Endometrial microvascular endothelial cells (primary cell): ENCODE data around the gene PLBD2. TPM values are rescaled to one million over a fixed set of nuclear protein-coding genes. Genes with fewer than 3 reads are reported as not detected.

Experiments
- in situ Hi-C: cut with HindIII; loops from 2 replicates; pipeline ENCODE4 v1.10.0; 2017; ENCODE audit warnings: low sequenced_read_pairs, low pct_unique_long_range_greater_than_20kb; ENCODE audit errors: inconsistent ontology term
- total RNA-seq: library from RNA; depleted of rRNA; stranded (reverse); fragments of >200 nt; gene quantifications from one replicate; pipeline ENCODE4 v1.2.3, GENCODE V29; 2015; ENCODE audit errors: inconsistent ontology term

PLBD2 gene, protein sequence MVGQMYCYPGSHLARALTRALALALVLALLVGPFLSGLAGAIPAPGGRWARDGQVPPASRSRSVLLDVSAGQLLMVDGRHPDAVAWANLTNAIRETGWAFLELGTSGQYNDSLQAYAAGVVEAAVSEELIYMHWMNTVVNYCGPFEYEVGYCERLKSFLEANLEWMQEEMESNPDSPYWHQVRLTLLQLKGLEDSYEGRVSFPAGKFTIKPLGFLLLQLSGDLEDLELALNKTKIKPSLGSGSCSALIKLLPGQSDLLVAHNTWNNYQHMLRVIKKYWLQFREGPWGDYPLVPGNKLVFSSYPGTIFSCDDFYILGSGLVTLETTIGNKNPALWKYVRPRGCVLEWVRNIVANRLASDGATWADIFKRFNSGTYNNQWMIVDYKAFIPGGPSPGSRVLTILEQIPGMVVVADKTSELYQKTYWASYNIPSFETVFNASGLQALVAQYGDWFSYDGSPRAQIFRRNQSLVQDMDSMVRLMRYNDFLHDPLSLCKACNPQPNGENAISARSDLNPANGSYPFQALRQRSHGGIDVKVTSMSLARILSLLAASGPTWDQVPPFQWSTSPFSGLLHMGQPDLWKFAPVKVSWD
- total RNA-seq, result 53.3 TPM

DNA sequence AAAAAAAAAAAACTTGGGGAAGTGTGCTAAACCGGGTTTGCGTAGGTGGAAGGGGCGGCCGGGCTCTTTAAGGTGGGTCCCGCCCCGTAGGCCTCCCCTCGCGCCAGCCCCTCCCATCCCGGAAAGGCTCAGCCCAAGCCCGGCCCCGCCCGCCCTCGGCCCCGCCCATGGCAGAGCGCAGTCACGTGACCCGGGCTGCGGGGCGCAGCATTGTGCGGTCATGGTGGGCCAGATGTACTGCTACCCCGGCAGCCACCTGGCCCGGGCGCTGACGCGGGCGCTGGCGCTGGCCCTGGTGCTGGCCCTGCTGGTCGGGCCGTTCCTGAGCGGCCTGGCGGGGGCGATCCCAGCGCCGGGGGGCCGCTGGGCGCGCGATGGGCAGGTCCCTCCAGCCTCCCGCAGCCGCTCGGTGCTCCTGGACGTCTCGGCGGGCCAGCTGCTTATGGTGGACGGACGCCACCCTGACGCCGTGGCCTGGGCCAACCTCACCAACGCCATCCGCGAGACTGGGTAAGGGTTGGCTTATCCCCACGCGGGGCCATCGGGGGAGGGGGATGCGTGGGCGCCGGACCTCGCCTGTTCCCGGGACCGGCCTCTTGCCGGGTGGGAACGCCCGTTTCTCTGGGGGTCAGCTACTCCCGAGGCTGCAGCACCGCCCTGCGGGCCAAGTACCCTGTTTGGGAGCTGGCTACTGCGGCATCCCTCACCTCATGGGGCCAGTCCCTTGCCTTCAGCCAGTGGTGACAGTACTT, at the start of gene PLBD2:
PLBD2 (plus strand) TSS at position 207 of the 752 bp plus-strand sequence; CDS start at position 221, 14 bp downstream.
- in situ Hi-C loops, result no loop called here

DNA sequence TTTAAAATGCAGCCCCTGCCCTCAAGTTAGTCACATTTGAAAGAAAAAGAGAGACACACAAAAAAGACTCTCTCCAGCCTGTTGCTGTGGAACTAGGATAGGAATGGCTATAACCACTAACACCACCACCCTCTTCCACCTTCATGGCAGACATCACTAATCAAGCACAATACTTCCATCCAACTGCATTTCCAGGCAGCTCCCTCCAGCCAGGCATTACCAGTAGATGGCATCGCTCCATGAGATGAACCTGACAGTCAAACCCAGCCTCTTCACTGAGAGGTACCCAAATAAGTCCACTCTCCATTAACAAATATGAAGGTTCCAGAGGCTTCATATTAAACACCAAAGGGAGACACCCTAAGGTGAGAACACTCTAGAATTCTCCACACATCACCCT, 47.9 kb upstream of the PLBD2 start:
- in situ Hi-C loops, result no loop called here

DNA sequence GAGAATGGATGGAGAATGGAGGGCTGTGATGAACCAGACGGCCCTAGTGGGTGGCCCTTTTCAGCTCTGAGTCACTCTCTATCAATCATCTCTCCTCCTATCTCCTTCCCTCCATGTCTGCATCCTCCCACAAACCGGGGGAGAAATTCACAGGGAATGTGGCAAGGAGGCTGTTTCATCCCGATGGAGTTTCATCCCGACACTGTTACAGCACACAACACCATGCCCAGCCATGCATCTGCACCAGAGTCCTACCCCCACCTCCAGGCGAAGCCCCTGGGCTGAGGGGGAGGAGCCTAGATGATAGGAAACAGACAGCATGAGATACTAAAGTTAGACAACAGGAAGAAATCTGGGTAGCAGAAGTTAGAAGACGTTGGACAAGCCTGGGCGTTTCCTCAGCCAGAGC, 44.3 kb upstream of the PLBD2 start:
- in situ Hi-C loops, result no loop called here

DNA sequence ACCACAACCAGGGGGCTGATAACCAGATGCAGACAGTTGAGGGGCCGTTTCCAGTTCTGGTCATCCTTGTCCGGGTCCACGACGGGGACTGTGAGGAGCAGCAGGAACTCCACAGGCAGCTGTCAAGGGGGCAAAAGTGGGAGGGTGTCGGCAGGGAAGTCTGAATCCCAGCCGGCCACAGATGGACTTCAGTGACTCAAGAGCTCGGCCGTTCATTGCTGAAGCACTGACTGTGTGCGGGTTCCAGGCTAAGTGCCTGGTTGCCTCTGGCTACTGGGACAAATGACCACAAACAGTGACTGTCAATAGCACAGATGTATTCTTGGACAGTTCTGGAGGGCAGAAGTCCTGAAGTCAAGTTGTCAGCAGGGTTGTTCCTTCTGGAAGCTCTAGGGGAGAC, 43.0 kb upstream of the PLBD2 start:
- in situ Hi-C loops, result no loop called here

DNA sequence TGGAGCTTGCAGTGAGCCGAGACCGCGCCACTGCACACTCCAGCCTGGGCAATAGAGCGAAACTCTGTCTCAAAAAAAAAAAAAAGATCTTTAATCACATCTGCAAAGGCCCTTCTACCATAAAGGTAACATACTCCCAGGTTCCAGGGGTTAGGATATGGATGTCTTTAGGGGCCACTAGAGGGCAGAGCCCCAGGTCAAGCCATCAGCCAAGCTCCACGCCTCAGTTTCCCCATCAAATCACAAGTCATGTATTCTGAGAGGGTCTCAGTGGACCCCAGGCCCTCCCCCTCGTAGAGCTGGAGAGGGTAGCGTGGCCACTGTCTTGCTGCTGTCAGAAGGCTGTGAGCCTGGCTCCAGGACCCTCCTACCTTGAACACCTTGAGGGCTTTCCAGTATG, 42.2 kb upstream of the PLBD2 start:
- in situ Hi-C loops, result no loop called here

DNA sequence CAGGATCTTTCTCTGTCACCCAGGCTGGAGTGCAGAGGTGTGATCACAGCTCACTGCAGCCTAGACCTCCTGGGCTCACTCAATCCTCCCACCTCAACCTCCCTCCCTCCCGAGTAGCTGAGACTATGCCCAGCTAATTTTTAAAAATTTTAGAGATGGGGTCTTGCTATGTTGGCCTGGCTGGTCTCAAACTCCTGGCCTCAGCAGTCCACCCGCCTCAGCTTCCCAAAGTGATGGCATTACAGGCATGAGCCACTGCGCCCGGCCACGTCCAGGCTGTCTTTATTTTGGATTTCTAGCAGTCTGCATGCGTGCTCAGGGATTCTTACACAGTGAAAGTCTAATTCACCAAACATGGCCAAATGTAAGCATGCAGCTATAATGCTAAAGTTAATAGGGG, 41.3 kb upstream of the PLBD2 start:
- in situ Hi-C loops, result no loop called here

DNA sequence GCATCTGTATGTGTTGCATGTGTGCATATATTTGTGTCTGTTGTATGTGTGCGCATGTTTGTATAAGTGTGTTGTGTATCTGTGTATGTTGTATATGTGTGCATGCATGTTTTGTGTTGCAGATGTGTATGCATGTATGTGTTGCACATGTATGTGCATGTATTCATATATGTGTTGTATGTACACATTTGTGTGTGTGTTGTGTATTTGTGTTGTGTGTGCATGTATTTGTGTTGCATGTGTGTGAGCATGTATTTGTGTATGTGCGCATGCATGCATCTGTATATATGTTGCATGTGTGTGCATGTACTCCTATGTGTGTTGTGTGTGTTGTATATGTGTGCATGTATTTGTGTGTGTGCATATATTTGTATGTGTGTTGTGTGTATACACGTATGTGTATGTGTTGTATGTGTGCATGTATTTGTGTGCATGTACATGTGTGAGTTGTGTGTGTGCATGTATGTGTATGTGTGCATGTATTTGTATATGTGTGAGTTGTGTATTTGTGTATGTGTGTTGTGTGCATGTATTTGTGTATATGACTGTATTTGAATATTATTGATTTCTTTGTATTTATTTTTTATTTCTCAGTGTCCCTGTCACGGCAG, 40.2 kb upstream of the PLBD2 start:
- in situ Hi-C loops, result no loop called here

DNA sequence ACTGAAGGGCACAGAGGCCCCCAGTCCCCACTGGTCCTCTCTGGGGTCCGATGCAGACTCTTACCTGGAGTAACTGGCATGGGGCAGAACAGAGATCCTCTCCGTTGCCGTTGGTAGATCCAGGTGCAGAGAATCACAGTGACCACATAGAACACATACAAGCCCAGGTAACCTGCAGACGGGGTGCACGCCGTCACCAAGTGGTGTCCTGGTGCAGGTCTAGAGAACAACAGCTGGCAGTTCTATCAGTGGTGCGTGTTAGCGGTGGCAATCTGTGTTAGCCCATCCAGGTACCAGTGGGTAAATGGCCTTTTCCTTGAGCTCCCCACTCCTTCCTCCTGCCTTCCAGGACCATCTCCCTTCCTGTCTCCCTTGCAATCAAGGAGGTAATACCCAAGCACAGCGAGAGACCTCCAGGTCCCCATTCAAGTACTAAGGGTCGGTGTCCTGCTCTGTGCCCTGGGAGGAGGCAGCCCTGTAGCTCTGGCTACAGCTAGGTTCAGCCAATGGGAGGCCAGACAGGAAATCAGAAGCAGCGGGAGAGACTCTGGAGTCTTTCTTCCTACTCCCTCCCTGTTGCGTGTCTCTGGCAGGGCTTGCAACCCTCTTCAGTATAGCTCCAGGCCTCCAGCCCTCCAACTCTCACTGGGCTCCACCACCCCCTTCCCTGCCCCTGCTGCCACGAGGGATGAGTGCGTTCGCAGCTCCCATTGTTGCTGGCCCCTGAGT, 39.3 kb upstream of the PLBD2 start:
- in situ Hi-C loops, result no loop called here

DNA sequence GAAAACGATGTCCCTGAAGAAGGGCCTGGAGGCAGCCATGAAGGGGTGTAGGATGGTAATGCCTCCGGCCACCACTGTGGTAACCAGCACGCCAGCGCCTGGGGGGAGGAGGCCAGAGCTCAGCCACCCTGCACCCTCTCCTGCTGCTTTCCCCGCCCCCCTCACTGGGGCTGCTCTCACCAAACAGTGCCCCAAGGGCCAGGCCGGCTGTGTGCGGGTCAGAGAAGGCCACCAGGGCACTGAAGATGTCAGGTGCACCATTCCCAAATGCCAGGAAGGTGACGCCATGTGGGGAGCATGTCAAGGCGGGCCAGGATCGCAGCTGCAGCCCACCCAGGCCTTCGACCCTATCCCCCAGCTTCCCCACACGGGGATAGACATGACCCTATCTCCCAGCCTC, 38.0 kb upstream of the PLBD2 start:
- in situ Hi-C loops, result no loop called here

DNA sequence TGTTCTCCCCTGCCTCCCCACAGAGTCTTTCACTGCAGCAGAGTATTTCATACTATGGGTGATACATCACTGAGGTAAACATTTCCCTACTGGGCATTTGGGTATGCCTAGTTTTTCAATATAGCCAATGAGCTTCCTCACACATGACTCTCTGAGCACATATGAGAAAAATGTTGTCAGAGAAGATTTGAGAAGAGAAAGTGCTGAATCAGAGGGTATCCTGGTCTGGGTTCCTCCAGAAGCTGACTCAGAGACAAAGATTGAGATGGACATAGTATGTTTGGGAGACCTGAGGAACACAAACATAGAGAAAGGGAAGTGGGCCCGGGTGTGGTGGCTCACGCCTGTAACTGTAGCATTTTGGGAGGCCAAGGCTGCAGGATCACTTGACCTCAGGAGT, 36.0 kb upstream of the PLBD2 start:
- in situ Hi-C loops, result no loop called here

DNA sequence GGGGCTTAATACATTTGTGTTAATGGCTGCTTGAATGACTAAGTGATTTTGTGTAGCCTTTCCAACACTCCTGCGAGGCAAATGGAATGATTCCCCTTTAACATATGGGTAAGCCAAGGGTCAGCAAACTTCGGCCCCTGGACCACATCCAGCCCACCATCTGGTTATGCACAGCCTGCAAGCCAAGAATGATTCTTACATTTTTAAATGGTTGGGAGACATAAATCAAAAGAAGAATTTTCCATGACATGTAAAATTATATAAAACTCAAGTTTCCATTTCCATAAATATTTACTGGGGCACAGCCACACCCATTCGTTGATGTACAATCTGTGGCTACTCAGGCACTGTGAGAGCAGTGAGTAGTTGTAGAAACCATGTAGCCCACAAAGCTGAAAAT, 32.5 kb upstream of the PLBD2 start:
- in situ Hi-C loops, result no loop called here

DNA sequence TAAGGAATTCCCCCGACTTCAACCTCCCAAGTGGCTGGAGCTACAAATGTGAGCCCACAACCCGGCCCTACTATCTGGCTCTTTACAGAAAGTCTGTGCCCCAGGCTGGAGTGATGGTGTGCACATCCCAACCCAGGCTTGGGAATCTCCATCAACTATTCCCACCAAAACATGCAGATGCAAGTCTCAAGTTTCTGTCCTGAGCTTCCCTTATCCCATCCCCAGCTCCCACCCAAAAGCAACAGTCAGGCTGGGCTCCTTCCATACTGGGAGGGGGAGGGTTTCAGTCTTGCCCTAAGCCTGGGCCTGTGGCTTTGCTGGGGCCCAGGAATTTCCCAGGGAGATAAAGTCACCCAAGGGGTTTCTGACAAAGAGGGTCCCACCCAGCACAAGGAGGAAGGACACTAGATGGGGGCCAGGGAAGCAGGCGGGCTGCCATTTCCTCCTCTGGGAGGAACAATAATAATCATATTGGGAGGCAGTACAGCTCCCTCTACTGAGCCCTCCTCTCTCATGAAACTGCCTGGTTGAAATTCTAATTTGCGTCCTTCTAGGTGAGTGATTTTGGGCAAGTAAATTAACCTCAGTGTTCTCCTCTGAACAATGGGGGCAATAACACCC, 31.5 kb upstream of the PLBD2 start:
- in situ Hi-C loops, result no loop called here

DNA sequence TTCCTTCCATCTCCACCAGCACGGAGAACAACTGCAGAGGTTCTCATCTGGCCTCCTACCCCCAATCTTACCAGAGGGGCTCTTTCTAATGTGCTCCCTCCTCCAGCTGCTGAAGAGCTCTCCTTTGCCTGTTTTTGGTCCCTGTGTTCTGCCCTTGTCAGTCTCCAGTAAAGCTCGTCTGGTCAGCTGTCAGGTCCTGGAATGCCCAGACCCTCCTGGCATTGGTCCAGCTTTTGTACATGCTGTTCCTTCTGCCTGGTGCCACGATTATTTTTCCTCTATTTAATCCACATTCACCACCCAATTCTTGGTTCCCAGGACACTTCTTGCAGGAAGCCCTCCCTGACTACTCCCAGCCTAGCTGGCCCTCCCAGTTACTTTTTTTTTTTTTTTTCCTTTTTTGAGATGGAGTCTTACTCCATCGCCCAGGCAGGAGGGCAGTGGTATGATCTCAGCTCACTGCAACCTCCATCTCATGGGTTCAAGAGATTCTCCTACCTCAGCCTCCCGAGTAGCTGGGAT, 30.0 kb upstream of the PLBD2 start:
- in situ Hi-C loops, result no loop called here

DNA sequence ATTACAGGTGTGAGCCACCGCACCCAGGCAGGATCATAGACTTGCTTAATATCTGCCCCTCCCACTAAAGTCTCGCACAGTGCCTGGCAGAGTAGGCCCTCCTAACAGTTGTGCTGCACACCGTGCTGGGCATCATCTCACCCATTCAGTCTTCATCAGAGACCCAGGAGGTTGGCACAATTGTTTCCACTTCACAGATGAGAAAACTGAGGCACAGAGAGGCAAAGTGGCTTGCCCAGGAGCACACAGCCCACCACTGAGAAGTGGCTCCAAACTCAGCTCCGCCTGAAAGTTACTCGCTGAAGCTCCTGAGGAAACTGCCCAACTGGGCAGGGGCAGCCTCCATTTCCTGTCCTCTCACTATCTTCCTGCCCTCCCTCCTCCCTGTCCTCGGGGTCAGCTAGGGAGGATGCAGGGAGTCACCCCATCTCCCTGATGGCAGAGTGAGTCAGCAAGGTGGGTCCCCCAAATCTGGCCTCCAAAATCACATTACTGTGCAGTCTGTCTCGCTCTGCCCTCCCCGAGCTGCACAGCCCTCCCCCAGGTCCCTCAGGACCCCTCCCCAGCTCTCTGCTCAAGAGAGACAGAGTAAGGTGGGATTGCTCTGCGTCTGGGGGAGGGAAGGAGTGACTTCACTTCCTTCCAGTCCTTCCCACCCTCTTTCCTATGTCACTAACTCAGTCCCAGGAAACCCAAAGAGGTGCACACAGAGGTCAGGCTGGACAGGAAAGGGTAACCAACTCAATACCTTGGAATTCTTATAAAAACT, 29.2 kb upstream of the PLBD2 start:
- in situ Hi-C loops, result no loop called here

DNA sequence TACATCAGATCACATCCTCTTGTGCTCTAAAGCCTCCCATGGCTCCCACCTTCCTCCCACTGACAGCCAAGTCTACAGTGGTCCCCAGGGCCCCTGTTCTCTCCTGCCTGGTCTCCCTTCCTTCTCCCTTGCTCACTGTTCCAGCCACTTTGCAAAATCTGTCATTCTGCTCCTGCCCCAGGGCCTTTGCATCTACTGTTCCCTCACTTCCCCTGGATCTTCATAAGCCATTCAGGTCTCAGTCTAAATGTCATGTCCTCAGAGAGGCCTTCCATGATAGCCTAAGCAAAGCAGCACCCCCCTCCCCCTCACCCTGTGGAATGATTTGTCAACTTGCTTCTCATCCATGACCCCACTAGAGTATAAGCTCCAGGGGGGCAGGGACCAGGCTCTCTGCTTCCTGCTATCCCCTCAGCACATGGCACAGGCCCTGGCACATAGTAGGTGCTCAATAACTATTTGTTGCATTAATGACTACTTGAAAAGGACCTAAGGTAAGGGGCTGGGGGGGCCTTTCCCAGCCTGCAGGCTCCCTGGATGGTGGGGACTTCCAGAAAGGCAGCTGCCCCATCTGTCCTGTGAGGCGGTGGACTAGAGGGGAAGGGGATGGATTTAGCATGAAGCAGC, 28.5 kb upstream of the PLBD2 start:
- in situ Hi-C loops, result no loop called here

DNA sequence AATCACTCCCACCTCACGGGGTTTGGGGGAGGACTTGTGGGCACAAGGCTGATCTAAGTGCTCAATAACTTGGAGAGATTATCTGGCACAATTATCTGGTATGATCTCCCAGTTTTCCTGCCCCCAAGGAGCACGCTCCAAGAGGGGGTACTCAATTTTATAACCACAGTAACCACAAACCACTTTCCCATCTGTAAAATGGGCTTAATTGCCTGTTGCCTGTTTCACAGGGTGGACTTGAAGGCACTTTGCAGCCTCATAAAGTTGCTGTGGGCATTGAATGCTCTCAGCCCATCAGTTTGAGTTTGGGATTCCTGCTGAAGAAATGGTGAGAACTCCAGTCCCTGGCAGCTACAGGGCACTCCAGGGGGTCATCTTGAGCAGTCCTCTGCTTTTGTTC, 27.9 kb upstream of the PLBD2 start:
- in situ Hi-C loops, result no loop called here

DNA sequence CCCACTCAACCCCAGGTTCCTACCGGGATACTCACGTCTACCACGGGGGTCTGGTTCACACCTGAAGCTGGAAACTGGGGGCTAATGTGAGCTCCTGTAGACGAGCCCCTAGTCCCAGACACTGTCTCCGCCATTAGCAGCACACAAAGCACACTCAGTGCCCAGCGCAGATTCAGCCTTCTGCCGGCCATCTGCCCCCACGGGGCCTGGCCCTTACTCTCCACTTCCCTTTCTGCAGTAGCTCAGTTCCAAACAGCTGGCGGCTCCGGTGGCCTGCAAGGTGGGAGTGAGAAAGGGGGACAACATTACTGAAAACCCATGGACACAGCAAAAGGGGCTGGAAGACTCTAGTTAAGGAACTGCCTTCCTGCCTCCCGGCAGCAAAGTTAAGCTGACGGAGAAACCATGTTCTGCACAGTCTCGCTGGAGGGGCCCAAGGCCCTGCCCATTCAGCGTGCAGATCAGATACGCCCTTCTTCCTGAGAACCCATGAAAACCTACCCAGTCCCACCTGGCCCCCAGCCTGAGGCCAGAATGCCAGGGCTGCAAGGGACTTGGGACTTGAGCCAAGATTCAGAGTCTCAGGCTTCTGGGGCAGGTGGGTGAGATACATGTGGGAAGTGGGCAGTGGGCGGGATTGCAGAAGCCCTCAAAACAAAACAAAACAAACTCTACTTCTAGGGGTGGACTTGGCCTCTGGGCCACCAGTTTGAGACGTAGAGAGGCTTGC, 25.5 kb upstream of the PLBD2 start:
- in situ Hi-C loops, result no loop called here
